Measurements from ENCODE around the gene LMBRD2. TPM values are rescaled to one million over a fixed set of nuclear protein-coding genes. Genes with fewer than 3 reads are reported as not detected.

LMBRD2 gene
- polyA plus RNA-seq, 2 of the 4 experiments (the other 2 are of a cell fraction) = 2.9 to 6.8 TPM

- ChIA-PET CTCF (interaction anchor here (0.9 to 1.2 kb wide), 2 partner anchors 67 to 95 kb away, joined by 3 read pairs; partner anchors contain the start of gene NADK2), POLR2A (no interaction called here)
- DNase-seq (ENCODE audit: low read depth in 1 of 2, low spot score in 1 of 2) = no peak
- Histone ChIP-seq H3K9me3 (no peaks in the 10 kb centered on the region), H3K4me1 (no peaks in the 10 kb centered on the region), H3K4me3 (no peak overlapping the region), H3K27ac (no peak overlapping the region), H3K4me2 (no peak overlapping the region)
- TF ChIP-seq, protein P1, sequence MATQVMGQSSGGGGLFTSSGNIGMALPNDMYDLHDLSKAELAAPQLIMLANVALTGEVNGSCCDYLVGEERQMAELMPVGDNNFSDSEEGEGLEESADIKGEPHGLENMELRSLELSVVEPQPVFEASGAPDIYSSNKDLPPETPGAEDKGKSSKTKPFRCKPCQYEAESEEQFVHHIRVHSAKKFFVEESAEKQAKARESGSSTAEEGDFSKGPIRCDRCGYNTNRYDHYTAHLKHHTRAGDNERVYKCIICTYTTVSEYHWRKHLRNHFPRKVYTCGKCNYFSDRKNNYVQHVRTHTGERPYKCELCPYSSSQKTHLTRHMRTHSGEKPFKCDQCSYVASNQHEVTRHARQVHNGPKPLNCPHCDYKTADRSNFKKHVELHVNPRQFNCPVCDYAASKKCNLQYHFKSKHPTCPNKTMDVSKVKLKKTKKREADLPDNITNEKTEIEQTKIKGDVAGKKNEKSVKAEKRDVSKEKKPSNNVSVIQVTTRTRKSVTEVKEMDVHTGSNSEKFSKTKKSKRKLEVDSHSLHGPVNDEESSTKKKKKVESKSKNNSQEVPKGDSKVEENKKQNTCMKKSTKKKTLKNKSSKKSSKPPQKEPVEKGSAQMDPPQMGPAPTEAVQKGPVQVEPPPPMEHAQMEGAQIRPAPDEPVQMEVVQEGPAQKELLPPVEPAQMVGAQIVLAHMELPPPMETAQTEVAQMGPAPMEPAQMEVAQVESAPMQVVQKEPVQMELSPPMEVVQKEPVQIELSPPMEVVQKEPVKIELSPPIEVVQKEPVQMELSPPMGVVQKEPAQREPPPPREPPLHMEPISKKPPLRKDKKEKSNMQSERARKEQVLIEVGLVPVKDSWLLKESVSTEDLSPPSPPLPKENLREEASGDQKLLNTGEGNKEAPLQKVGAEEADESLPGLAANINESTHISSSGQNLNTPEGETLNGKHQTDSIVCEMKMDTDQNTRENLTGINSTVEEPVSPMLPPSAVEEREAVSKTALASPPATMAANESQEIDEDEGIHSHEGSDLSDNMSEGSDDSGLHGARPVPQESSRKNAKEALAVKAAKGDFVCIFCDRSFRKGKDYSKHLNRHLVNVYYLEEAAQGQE (IDR thresholded peaks at IDR 0.05) = no peak
- TF ChIP-seq JUN (IDR thresholded peaks at IDR 0.05) (no peak), FOSL2 (IDR thresholded peaks at IDR 0.05) (no peak), FOSL2 (CRISPR knock-in tag; IDR thresholded peaks at IDR 0.05) (no peak), ZFP36 (IDR thresholded peaks at IDR 0.05; ENCODE audit: borderline replicate concordance, partially characterized antibody) (no peak), HOXB5 (CRISPR knock-in tag; IDR thresholded peaks at IDR 0.05) (no peak), CBX2 (IDR thresholded peaks at IDR 0.05; ENCODE audit: borderline replicate concordance, low read depth) (no peak), HOXA7 (CRISPR knock-in tag; IDR thresholded peaks at IDR 0.05) (no peak), EP300 (IDR thresholded peaks at IDR 0.05) (no peak), ZC3H11A (IDR thresholded peaks at IDR 0.05) (no peak), NR3C1 (IDR thresholded peaks at IDR 0.05) (no peak), RAD21 (conservative IDR thresholded peaks at IDR 0.05 in 1 of 2, IDR thresholded peaks at IDR 0.05 in 1 of 2) (no peak)
- no peak for FAIRE-seq
- ATAC-seq = no peak
- 91% methylated on average over 3 of the region's 3 CpGs for WGBS (ENCODE audit: missing lambda C conversion rate)
Observed at GRCh38 chr5:36174119-36174518, 22.4 kb upstream of the LMBRD2 start.

DNA sequence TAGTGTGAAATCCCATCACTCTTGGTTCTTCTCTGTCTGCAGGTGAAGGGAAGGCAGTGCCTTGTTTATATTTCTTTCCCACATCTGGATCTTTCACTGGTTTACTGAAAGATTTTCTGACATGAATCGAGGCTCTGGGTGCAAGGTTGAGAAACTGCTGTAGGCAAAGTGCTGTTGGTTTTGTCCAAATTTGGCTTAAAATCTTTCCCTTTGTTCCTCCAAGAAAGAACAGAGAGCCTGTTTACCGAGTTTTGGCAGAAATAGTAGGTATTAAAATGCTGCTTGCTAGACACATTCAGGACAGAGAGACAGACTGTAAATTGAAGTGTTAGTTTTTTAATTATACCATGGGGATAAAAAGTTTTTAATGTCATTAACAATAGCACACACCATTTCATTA is 21.7 kb upstream of the LMBRD2 start:
- WGBS (ENCODE audit: missing lambda C conversion rate) = 92% methylated on average over 2 of the region's 2 CpGs
- no peak for ATAC-seq
- POLR2A ChIA-PET = no interaction called here
- CTCF ChIA-PET = interaction anchor here (0.9 to 1.2 kb wide), 2 partner anchors 68 to 95 kb away, joined by 3 read pairs; partner anchors contain the start of gene NADK2
- no peaks in the 10 kb centered on the region for H3K4me1 ChIP-seq
- TF ChIP-seq ZFP36 (IDR thresholded peaks at IDR 0.05; ENCODE audit: borderline replicate concordance, partially characterized antibody) = no peak
- TF ChIP-seq, protein P2, sequence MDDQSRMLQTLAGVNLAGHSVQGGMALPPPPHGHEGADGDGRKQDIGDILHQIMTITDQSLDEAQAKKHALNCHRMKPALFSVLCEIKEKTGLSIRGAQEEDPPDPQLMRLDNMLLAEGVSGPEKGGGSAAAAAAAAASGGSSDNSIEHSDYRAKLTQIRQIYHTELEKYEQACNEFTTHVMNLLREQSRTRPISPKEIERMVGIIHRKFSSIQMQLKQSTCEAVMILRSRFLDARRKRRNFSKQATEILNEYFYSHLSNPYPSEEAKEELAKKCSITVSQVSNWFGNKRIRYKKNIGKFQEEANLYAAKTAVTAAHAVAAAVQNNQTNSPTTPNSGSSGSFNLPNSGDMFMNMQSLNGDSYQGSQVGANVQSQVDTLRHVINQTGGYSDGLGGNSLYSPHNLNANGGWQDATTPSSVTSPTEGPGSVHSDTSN (IDR thresholded peaks at IDR 0.05) = no peak
- TF ChIP-seq ESRRA (IDR thresholded peaks at IDR 0.05; ENCODE audit: borderline replicate concordance, low read length) = no peak
- TF ChIP-seq ZNF302 (CRISPR knock-in tag; IDR thresholded peaks at IDR 0.05) = no peak
- no peak overlapping the region for H3K4me2 ChIP-seq
- no peak overlapping the region for H3K4me3 ChIP-seq
- FAIRE-seq = no peak
- no peak for DNase-seq (ENCODE audit: low read depth in 1 of 2, low spot score in 1 of 2)
- no peak overlapping the region for H3K27ac ChIP-seq
- H3K9me3 ChIP-seq = no peaks in the 10 kb centered on the region

- POLR2A ChIA-PET = no interaction called here
- FAIRE-seq (no peak), DNase-seq (ENCODE audit: low read depth in 1 of 2, low spot score in 1 of 2) (no peak), ATAC-seq (no peak)
- Histone ChIP-seq H3K27ac (no peak overlapping the region), H3K4me2 (no peak overlapping the region), H3K4me3 (no peak overlapping the region), H3K9me3 (no peaks in the 10 kb centered on the region), H3K4me1 (no peaks in the 10 kb centered on the region)
- WGBS (ENCODE audit: missing lambda C conversion rate) = 67% methylated on average over 1 of the region's 1 CpG
- CTCF ChIA-PET = interaction anchor here (0.7 to 1.1 kb wide), 2 partner anchors 12 to 219 kb away, joined by 3 to 4 read pairs; no protein-coding TSS in a partner anchor
- no peak for TF ChIP-seq POLR2AphosphoS2 (conservative IDR thresholded peaks at IDR 0.05; ENCODE audit: low read length)
- TF ChIP-seq KDM1A (IDR thresholded peaks at IDR 0.05; ENCODE audit: low read depth) = no peak
- TF ChIP-seq HOXB13 (CRISPR knock-in tag; IDR thresholded peaks at IDR 0.05; ENCODE audit: low read depth) = no peak
- TF ChIP-seq, protein P2 (IDR thresholded peaks at IDR 0.05) = no peak
- TF ChIP-seq SMC3 (IDR thresholded peaks at IDR 0.05) = no peak
- no peak for TF ChIP-seq HDAC2 (IDR thresholded peaks at IDR 0.05)
Observed at GRCh38 chr5:36172599-36172998, 20.9 kb upstream of the LMBRD2 start.
